ENCODE measurements around the gene CCNC.

CCNC gene

GRCh38 chr6:99548706-99549105, 19.8 kb downstream of the CCNC start:
- no peak for DNase-seq (ENCODE audit: low read depth in 2 of 2, low spot score in 1 of 2)

- DNase-seq (ENCODE audit: low read depth in 2 of 2, low spot score in 1 of 2) = no peak
Measured at GRCh38 chr6:99547526-99547925, 20.9 kb downstream of the CCNC start.

GRCh38 chr6:99545442-99545841, 23.0 kb downstream of the CCNC start:
- DNase-seq (ENCODE audit: low read depth in 2 of 2, low spot score in 1 of 2) = no peak

GRCh38 chr6:99543968-99544367, 24.5 kb downstream of the CCNC start:
- no peak for DNase-seq (ENCODE audit: low read depth in 2 of 2, low spot score in 1 of 2)

GRCh38 chr6:99530627-99531026, 37.8 kb downstream of the CCNC start:
- DNase-seq (ENCODE audit: low read depth in 2 of 2, low spot score in 1 of 2) = no peak

- no peak for DNase-seq (ENCODE audit: low read depth in 2 of 2, low spot score in 1 of 2)
Measured at GRCh38 chr6:99522531-99522930, 45.9 kb downstream of the CCNC start.

GRCh38 chr6:99521633-99522151, 46.8 kb downstream of the CCNC start:
- no peak for DNase-seq (ENCODE audit: low read depth in 2 of 2, low spot score in 1 of 2)

GRCh38 chr6:99520855-99521632, 47.4 kb downstream of the CCNC start:
- peak in 1 of 2 donors; percentile 38 for DNase-seq (ENCODE audit: low read depth in 2 of 2, low spot score in 1 of 2)

GRCh38 chr6:99519446-99519845, 49.0 kb downstream of the CCNC start:
- no peak for DNase-seq (ENCODE audit: low read depth in 2 of 2, low spot score in 1 of 2)

GRCh38 chr6:99514089-99514488, 54.4 kb downstream of the CCNC start:
- DNase-seq (ENCODE audit: low read depth in 2 of 2, low spot score in 1 of 2) = no peak

GRCh38 chr6:99512033-99512432, 56.4 kb downstream of the CCNC start:
- no peak for DNase-seq (ENCODE audit: low read depth in 2 of 2, low spot score in 1 of 2)

- no peak for DNase-seq (ENCODE audit: low read depth in 2 of 2, low spot score in 1 of 2)
Measured at GRCh38 chr6:99507648-99508047, 60.8 kb downstream of the CCNC start.

- DNase-seq (ENCODE audit: low read depth in 2 of 2, low spot score in 1 of 2) = no peak
Measured at GRCh38 chr6:99501762-99502161, 66.7 kb downstream of the CCNC start.

GRCh38 chr6:99498421-99498820, 70.0 kb downstream of the CCNC start:
- DNase-seq (ENCODE audit: low read depth in 2 of 2, low spot score in 1 of 2) = no peak

- no peak for DNase-seq (ENCODE audit: low read depth in 2 of 2, low spot score in 1 of 2)
Measured at GRCh38 chr6:99495466-99495865, 73.0 kb downstream of the CCNC start.
